Stimulated activated naive CD8-positive, alpha-beta T cell treated with anti-CD3 and anti-CD28 coated beads, Interleukin-15, Interleukin-2, amounts not matched to agents 100 ng/mL and 50 ng/mL, for 24 hours (primary cell): ENCODE results near the gene APOBEC3F.
"Not testable (repeated sequence)": the region's sequence is repeated elsewhere in the genome, so short reads cannot be mapped to it uniquely, and the experiment has no call there.

Source experiments
- H3K27ac Mint-ChIP-seq: one replicate; pipeline ENCODE4 v1.8.0; 2021; ENCODE audit warnings: mild to moderate bottlenecking, mixed read lengths
- H3K27me3 Mint-ChIP-seq: one replicate; pipeline ENCODE4 v1.8.0; 2021; ENCODE audit warnings: mixed read lengths
- H3K36me3 Mint-ChIP-seq: one replicate; pipeline ENCODE4 v1.8.0; 2021; ENCODE audit warnings: low read depth, mixed read lengths
- H3K4me1 Mint-ChIP-seq: one replicate; pipeline ENCODE4 v1.8.0; 2021; ENCODE audit warnings: low read depth, mixed read lengths
- H3K4me3 Mint-ChIP-seq: one replicate; pipeline ENCODE4 v1.8.0; 2021; ENCODE audit warnings: mild to moderate bottlenecking, mixed read lengths
- H3K9me3 Mint-ChIP-seq: one replicate; pipeline ENCODE4 v1.8.0; 2021; ENCODE audit warnings: mixed read lengths

APOBEC3F gene

DNA sequence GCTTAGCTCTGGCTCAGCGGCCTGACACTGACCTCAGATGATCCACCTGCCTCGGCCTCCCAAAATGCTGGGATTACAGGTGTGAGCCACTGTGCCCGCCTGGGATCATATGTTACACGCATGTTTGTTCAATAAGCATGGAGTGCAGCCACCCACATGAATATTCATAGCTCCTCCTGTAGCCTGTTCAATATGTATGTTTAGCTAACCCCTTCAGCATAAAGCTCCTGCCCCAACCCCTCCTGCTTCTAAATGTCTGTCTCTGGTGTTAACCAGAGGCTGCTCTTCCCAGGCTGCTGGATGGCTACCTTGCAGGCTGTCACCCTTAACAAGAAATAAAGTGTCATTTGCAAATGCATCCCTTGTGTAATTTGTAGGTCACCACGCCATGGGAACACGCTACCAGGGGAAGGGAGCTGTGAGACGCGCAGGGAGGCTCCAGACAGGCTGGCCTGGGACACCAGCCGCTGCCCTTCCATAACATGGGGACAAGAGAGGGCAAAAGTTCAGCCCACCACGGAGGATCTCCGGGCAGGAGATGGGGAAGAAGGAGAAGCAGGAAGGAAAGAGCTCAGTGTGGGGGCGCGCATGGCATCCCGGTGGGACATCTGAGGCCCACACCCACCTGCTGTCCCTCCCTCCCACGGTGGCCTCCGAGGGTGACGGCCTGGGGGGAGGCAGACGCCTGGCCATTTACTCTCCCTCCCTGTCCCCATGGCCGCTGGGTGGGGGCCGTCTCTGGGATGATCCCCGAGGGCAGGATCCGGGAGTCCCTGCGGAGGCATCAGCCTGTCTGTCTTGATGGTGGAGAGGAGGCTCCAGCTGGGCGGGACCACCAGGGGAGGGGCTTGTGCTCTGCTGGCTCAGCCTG, 35.7 kb downstream of the APOBEC3F start:
- Mint-ChIP-seq H3K27ac (peak overlapping the region; percentile 83), H3K4me3 (peak overlapping the region; percentile 83), H3K4me1 (peaks cover 59% of the 10 kb centered on the region), H3K36me3 (peaks cover 24% of the 10 kb centered on the region)
- H3K9me3 Mint-ChIP-seq, H3K27me3 Mint-ChIP-seq: not testable (repeated sequence)

DNA sequence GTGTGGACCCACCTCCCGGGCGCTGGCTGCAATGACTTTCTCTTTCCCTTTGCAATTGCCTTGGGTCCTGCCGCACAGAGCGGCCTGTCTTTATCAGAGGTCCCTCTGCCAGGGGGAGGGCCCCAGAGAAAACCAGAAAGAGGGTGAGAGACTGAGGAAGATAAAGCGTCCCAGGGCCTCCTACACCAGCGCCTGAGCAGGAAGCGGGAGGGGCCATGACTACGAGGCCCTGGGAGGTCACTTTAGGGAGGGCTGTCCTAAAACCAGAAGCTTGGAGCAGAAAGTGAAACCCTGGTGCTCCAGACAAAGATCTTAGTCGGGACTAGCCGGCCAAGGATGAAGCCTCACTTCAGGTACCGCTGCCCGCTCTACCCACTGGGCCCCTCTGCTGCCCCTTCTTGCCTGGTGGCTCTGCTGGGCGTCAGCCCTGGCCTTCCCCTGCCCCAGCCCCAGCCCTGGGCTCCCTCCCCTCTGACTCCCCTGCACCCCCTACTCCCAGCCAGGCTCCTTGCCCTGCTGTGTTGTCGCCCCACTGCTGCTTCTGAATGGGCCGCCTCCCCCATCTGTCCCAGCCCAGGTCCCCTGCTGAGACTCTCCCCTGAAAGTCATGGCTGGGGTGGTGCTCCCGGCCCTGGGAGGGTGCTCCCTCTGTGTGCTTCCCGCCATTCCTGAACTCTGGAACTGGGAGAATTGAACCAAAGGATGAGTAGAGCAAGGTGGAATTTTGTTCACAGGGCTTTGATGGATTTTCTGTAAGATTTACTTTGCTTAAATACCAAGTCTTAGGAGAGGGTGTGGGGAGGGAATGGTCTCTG, 36.6 kb downstream of the APOBEC3F start, which contains the start of gene APOBEC3G:
Gene APOBEC3G (plus strand): TSS at position 250 of the 815 bp plus-strand sequence. CDS start 87 bp downstream, at position 337.
- H3K9me3 Mint-ChIP-seq, H3K27me3 Mint-ChIP-seq: not testable (repeated sequence)
- H3K4me1 Mint-ChIP-seq = peaks cover 67% of the 10 kb centered on the region
- H3K4me3 Mint-ChIP-seq = peak within 1 kb of the TSS; percentile 94
- H3K27ac Mint-ChIP-seq = peak within 1 kb of the TSS; percentile 93
- H3K36me3 Mint-ChIP-seq = peaks cover 33% of the 10 kb centered on the region

DNA sequence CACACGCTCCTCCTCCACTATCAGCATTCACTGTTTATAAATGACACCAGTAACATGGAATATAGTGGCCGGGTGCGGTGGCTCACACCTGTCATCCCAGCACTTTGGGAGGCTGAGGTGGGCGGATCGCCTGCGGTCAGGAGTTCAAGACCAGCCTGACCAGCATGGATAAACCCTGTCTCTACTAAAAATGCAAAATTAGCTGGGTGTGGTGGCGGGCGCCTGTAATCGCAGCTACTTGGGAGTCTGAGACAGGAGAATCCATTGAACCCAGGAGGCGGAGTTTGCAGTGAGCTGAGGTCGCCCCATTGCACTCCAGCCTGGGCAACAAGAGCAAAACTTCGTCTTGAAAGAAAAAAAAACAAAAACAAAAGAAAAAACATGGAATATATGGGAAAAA, 37.2 kb downstream of the APOBEC3F start:
- Mint-ChIP-seq H3K36me3 (peaks cover 35% of the 10 kb centered on the region), H3K27ac (peak overlapping the region; percentile 93), H3K4me1 (peaks cover 67% of the 10 kb centered on the region), H3K4me3 (peak overlapping the region; percentile 94)
- H3K27me3 Mint-ChIP-seq, H3K9me3 Mint-ChIP-seq: not testable (repeated sequence)

DNA sequence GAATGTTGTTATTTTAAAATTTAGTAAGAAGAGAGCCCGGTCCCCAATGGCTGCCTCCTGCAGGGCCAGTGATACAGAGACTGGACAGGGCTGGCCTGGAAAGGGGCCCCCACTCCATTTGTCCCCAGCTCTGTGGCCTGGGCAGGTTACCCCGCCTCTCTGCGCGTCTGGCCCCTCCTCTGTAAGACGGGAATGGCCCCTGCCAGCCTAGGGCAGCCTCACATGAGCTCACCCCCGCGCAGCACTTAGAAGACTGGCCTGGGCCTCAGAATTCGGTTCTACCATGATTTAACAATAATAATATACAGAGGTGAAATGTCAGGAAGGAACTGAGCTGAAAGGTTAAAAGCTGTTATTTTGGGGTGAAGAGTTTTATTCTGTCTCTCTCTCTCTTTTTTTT, 37.7 kb downstream of the APOBEC3F start:
- Mint-ChIP-seq H3K27me3 (no peaks in the 10 kb centered on the region), H3K27ac (peak overlapping the region; percentile 93), H3K4me3 (peak overlapping the region; percentile 94), H3K9me3 (no peaks in the 10 kb centered on the region), H3K4me1 (peaks cover 71% of the 10 kb centered on the region), H3K36me3 (peaks cover 39% of the 10 kb centered on the region)

- H3K27me3 Mint-ChIP-seq, H3K9me3 Mint-ChIP-seq: not testable (repeated sequence)
- Mint-ChIP-seq H3K4me1 (peaks cover 64% of the 10 kb centered on the region), H3K4me3 (peak overlapping the region; percentile 94), H3K27ac (peak overlapping the region; percentile 93), H3K36me3 (peaks cover 39% of the 10 kb centered on the region)
These were observed 38.5 kb downstream of the APOBEC3F start for GRCh38 chr22:39079054-39079637.

DNA sequence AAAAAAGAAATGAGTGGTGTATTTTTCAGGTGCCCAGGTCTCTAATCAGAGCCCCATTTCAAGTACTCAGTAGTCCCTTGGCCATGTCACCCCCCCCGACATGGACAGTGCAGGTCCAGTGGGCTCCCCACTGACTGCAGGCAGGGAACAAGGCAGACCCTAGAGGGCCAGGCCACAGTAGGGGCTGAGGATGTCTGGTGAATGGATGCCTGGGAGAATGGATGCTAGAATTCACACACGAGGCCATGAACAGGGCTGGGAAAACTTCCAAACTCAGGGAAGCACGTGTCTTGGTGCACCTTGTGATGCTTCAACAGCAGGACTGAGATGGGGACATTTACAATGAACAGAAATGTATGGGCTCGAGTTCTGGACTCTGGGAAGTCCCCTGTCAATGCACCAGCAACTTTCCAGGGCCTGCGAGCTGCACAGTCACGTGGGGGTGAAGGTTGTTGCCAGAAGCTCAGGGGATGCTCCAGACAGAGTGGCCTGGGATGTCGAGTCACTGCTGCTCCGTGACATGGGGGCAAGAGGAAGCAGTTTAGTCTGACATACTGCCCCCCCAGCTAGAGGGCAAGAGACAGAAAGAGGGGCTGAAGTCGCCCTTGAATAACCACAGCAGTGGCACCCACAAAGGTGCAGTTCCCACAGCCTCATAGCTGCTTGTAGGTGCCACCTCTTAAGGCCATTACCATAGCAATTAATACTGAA, 39.5 kb downstream of the APOBEC3F start:
- Mint-ChIP-seq H3K4me1 (peaks cover 67% of the 10 kb centered on the region), H3K4me3 (peak overlapping the region; percentile 67), H3K36me3 (peaks cover 43% of the 10 kb centered on the region)

GRCh38 chr22:39081016-39081415, 40.4 kb downstream of the APOBEC3F start:
- H3K27ac Mint-ChIP-seq = peak overlapping the region; percentile 65
- H3K36me3 Mint-ChIP-seq = peaks cover 43% of the 10 kb centered on the region
- H3K27me3 Mint-ChIP-seq = no peaks in the 10 kb centered on the region
- H3K4me1 Mint-ChIP-seq = peaks cover 70% of the 10 kb centered on the region
- H3K4me3 Mint-ChIP-seq = peak overlapping the region; percentile 62
- H3K9me3 Mint-ChIP-seq = no peaks in the 10 kb centered on the region

More for the DNA sequence above, 39.5 kb downstream of the APOBEC3F start:
- H3K9me3 Mint-ChIP-seq = no peaks in the 10 kb centered on the region
- peak overlapping the region; percentile 83 for H3K27ac Mint-ChIP-seq
- H3K27me3 Mint-ChIP-seq = no peaks in the 10 kb centered on the region

DNA sequence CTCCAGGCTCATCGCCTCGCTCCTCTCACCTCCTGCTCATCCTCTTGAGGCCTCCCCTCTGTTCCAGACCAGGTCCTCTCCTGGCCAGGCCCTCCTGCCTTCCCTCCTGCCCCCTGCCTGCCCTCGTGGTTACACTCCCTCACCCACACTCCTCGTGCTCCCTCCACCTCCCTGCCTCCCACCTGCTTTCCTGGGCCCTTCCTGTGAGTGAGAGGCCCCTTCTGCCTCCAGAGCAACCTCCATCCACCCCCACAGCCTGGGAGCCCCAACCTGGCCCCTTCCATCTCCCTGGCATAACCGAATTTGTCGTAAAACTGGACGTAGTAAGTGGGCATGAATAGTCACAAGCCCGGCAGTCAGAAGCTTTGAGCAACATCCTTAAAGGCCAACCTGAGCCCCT, 40.9 kb downstream of the APOBEC3F start:
- Mint-ChIP-seq H3K4me3 (peak overlapping the region; percentile 31), H3K4me1 (peaks cover 71% of the 10 kb centered on the region)

DNA sequence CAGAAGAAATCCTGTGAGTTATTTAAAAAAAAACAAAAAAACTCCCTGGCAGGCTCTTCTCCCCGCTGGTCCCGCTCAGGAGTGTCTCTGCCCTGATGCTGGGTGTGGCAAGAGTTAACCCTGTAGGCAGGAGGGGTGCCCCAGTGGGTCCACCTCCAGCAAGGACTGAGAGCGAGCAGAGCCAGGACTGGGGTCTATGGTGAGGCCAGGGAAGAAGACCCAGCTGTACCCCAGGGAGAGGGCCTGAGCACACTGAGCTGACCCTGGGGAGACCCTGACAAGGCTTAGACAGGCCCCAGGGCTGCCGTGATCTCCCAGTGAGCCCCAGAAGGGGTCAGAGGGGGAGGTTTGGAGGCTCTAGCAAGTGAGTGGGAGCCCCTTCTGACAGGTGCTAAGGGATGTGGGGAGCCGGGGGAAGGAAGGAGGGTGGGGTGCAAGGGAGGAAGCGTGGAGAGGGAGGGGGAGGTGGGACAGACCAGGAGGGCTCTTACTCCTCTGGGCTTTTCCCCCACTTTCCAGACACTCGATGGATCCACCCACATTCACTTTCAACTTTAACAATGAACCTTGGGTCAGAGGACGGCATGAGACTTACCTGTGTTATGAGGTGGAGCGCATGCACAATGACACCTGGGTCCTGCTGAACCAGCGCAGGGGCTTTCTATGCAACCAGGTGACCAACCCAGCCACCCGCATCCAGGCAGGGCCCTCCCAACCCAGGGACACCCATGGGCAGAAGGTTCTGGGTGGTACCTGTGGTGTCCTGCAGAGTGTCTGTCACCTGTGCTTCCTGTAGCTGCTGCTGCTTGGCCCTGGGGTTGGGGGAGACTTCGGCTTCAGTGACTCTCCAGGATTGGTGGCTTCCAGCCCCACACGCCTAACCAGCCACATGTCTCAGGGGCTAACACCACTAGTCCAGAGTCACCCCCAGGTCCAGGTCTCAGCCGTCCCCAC, 42.8 kb downstream of the APOBEC3F start:
- peaks cover 76% of the 10 kb centered on the region for H3K4me1 Mint-ChIP-seq
- no peak overlapping the region for H3K4me3 Mint-ChIP-seq

More for the DNA sequence above, 40.9 kb downstream of the APOBEC3F start:
- Mint-ChIP-seq H3K9me3 (no peaks in the 10 kb centered on the region), H3K27me3 (no peaks in the 10 kb centered on the region), H3K36me3 (peaks cover 48% of the 10 kb centered on the region), H3K27ac (no peak overlapping the region)

DNA sequence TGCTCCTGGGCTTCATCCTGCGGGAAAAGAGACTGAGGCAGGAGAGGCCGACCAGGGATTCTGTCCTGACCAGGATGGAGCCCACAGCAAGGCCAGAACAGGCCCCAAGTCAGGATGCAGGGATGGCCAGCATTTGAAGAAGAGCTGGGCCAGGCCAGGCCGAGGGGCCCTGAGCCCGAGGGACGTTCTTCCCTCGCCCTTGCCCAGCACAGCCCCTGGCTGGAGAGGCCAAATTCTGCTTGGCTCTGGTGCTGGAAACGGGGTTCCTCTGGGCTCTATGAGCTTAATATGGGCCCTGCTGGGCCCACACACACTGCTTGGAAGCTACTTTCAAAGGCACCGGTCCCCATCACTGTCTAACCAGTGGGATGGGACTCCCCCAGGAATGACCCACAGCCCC, 44.0 kb downstream of the APOBEC3F start:
- H3K4me3 Mint-ChIP-seq = no peak overlapping the region
- H3K27me3 Mint-ChIP-seq = no peaks in the 10 kb centered on the region
- H3K9me3 Mint-ChIP-seq = no peaks in the 10 kb centered on the region
- no peak overlapping the region for H3K27ac Mint-ChIP-seq
- H3K36me3 Mint-ChIP-seq = peaks cover 50% of the 10 kb centered on the region
- H3K4me1 Mint-ChIP-seq = peaks cover 83% of the 10 kb centered on the region

More for the DNA sequence above, 42.8 kb downstream of the APOBEC3F start:
- Mint-ChIP-seq H3K36me3 (peaks cover 53% of the 10 kb centered on the region), H3K27ac (peak overlapping the region; percentile 45), H3K27me3 (no peaks in the 10 kb centered on the region), H3K9me3 (no peaks in the 10 kb centered on the region)

- Mint-ChIP-seq H3K9me3 (no peaks in the 10 kb centered on the region), H3K36me3 (peaks cover 29% of the 10 kb centered on the region), H3K4me3 (no peak overlapping the region), H3K4me1 (peaks cover 83% of the 10 kb centered on the region), H3K27ac (peak overlapping the region; percentile 68), H3K27me3 (no peaks in the 10 kb centered on the region)
These were observed 46.4 kb downstream of the APOBEC3F start for GRCh38 chr22:39087098-39087497.

GRCh38 chr22:39087881-39088684, 47.4 kb downstream of the APOBEC3F start:
- peaks cover 24% of the 10 kb centered on the region for H3K36me3 Mint-ChIP-seq
- no peaks in the 10 kb centered on the region for H3K27me3 Mint-ChIP-seq
- H3K9me3 Mint-ChIP-seq = no peaks in the 10 kb centered on the region
- H3K27ac Mint-ChIP-seq = peak overlapping the region; percentile 90
- H3K4me3 Mint-ChIP-seq = peak overlapping the region; percentile 35
- H3K4me1 Mint-ChIP-seq = peaks cover 85% of the 10 kb centered on the region

DNA sequence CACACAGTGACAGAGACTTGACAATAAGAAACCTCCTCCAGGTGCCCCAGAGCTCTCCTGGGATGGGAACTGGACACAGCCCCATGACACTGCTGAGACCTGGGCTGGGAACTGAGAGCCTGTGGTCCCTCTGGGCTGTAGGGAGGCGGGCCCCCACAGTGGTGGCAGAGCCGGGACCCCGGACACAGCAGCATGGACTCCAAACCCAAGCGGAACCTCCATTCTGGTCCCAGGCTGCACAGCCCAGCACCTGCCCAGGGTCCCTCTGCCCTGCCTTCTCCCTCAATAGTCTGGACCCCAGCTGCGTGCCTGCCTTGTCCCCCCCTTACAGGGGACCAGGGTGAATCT, 48.0 kb downstream of the APOBEC3F start:
- Mint-ChIP-seq H3K4me3 (peak overlapping the region; percentile 35), H3K4me1 (peaks cover 83% of the 10 kb centered on the region), H3K27ac (peak overlapping the region; percentile 90), H3K27me3 (no peaks in the 10 kb centered on the region), H3K9me3 (no peaks in the 10 kb centered on the region), H3K36me3 (peaks cover 21% of the 10 kb centered on the region)
